Measurements from ENCODE around the gene HSF4. TPM values are rescaled to one million over a fixed set of nuclear protein-coding genes. Genes with fewer than 3 reads are reported as not detected.

The HSF4 gene
- total RNA-seq, 1 experiment from 2014 or later = 13.9 TPM

DNA sequence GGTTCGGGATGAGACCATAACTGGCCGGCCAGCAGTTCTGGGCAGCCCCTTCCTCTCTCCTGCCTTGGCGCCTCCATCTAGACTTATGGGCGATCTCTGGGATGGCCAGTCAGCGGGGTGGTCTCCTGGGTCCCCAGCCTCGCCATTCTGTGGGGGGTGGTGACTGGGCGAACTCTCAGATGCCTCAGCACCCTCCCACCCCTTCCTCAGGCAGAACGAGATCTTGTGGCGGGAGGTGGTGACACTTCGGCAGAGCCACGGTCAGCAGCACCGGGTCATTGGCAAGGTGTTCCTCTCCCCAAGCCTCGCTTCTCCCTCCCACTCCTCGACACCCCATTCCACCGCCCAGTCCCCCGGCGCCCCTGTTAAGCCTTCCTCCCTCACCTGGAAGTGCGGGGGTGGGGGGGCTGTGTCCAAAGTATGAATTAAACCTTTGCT lies 1.6 kb downstream of the HSF4 start:
- intact Hi-C loops (cut with micrococcal nuclease; ENCODE audit: unreplicated experiment) = no loop called here
- H3K4me3 ChIP-seq (ENCODE audit: low read depth, low read length, poor library complexity, severe bottlenecking) = no peak overlapping the region
- TF ChIP-seq, protein P1, sequence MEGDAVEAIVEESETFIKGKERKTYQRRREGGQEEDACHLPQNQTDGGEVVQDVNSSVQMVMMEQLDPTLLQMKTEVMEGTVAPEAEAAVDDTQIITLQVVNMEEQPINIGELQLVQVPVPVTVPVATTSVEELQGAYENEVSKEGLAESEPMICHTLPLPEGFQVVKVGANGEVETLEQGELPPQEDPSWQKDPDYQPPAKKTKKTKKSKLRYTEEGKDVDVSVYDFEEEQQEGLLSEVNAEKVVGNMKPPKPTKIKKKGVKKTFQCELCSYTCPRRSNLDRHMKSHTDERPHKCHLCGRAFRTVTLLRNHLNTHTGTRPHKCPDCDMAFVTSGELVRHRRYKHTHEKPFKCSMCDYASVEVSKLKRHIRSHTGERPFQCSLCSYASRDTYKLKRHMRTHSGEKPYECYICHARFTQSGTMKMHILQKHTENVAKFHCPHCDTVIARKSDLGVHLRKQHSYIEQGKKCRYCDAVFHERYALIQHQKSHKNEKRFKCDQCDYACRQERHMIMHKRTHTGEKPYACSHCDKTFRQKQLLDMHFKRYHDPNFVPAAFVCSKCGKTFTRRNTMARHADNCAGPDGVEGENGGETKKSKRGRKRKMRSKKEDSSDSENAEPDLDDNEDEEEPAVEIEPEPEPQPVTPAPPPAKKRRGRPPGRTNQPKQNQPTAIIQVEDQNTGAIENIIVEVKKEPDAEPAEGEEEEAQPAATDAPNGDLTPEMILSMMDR (conservative IDR thresholded peaks at IDR 0.05; ENCODE audit: low read depth, low read length) = no peak
- TF ChIP-seq EZH2 (IDR thresholded peaks at IDR 0.05; ENCODE audit: borderline replicate concordance, low read depth, low read length, poor library complexity, severe bottlenecking) = no peak
- H3K27me3 ChIP-seq (replicated peaks; ENCODE audit: insufficient read depth, low read depth, low read length, poor library complexity) = no peaks in the 10 kb centered on the region
- H3K36me3 ChIP-seq (ENCODE audit: insufficient read depth, low read length, poor library complexity, severe bottlenecking) = no peaks in the 10 kb centered on the region
- ChIA-PET POLR2A (ENCODE audit: low non-redundant PET) (no interaction called here), CTCF (no interaction called here)
- H3K9me3 ChIP-seq (ENCODE audit: low read depth, low read length, poor library complexity, severe bottlenecking) = no peaks in the 10 kb centered on the region
- peaks cover 13% of the 10 kb centered on the region for H3K4me1 ChIP-seq (ENCODE audit: insufficient read depth, low read length, poor library complexity, severe bottlenecking)
- no peak overlapping the region for H3K27ac ChIP-seq (ENCODE audit: low read depth, low read length, poor library complexity, severe bottlenecking)
- BruUV-seq (replicated peaks) = no TSS peak
- DNase-seq (ENCODE audit: low spot score) = no peak

DNA sequence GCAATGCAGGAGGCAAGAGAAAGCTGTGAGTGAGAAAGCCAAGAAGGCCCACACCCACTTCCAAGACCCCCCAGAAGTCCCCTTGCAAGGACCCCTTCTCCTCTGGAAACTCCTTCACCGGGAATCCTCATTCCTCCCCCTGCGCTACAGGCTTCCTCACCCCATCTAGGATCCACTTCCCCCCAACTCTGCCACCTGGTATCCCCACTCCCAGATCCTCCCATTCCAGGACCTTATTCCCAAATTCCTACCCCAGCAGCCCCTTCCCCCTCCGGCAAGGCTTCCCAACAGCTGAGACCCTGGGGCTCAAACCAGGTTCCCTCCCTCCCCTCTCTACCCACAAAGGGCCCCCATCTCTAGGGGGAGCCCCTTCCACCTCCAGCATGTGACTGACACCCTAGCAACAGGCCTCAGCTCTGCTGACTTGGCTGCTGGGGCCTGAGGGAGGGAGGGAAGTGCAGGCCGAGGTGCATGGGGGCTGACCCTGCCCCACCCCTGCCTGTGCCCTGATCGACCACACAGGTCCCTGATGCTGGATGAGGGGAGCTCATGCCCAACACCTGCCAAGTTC lies 2.1 kb downstream of the HSF4 start:
- DNase-seq (ENCODE audit: low spot score) = no peak
- H3K27me3 ChIP-seq (replicated peaks; ENCODE audit: insufficient read depth, low read depth, low read length, poor library complexity) = no peaks in the 10 kb centered on the region
- no TSS peak for BruUV-seq (replicated peaks)
- ChIA-PET CTCF (no interaction called here), POLR2A (ENCODE audit: low non-redundant PET) (no interaction called here)
- intact Hi-C loops (cut with micrococcal nuclease; ENCODE audit: unreplicated experiment) = no loop called here
- no peaks in the 10 kb centered on the region for H3K9me3 ChIP-seq (ENCODE audit: low read depth, low read length, poor library complexity, severe bottlenecking)
- H3K36me3 ChIP-seq (ENCODE audit: insufficient read depth, low read length, poor library complexity, severe bottlenecking) = no peaks in the 10 kb centered on the region
- peaks cover 14% of the 10 kb centered on the region for H3K4me1 ChIP-seq (ENCODE audit: insufficient read depth, low read length, poor library complexity, severe bottlenecking)
- no peak for TF ChIP-seq EZH2 (IDR thresholded peaks at IDR 0.05; ENCODE audit: borderline replicate concordance, low read depth, low read length, poor library complexity, severe bottlenecking)
- TF ChIP-seq, protein P1 (conservative IDR thresholded peaks at IDR 0.05; ENCODE audit: low read depth, low read length) = no peak
- no peak overlapping the region for H3K4me3 ChIP-seq (ENCODE audit: low read depth, low read length, poor library complexity, severe bottlenecking)
- no peak overlapping the region for H3K27ac ChIP-seq (ENCODE audit: low read depth, low read length, poor library complexity, severe bottlenecking)

DNA sequence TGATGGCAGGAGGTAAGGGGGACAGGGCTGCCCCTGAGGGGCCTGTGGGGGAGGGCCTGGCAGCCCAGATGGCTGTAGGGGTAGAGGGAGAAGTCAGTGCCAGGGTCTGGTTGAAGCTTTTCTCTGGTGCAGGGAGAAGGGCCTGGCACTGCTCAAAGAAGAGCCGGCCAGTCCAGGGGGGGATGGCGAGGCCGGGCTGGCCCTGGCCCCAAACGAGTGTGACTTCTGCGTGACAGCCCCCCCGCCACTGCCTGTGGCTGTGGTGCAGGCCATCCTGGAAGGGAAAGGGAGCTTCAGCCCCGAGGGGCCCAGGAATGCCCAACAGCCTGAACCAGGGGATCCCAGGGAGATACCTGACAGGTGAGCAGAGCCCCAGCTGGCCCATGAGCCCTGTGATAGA lies 3.0 kb downstream of the HSF4 start:
- ChIA-PET CTCF (no interaction called here), POLR2A (ENCODE audit: low non-redundant PET) (no interaction called here)
- no peak overlapping the region for H3K27ac ChIP-seq (ENCODE audit: low read depth, low read length, poor library complexity, severe bottlenecking)
- TF ChIP-seq EZH2 (IDR thresholded peaks at IDR 0.05; ENCODE audit: borderline replicate concordance, low read depth, low read length, poor library complexity, severe bottlenecking) = no peak
- TF ChIP-seq, protein P1 (conservative IDR thresholded peaks at IDR 0.05; ENCODE audit: low read depth, low read length) = no peak
- no peaks in the 10 kb centered on the region for H3K36me3 ChIP-seq (ENCODE audit: insufficient read depth, low read length, poor library complexity, severe bottlenecking)
- intact Hi-C loops (cut with micrococcal nuclease; ENCODE audit: unreplicated experiment) = no loop called here
- BruUV-seq (replicated peaks) = no TSS peak
- no peaks in the 10 kb centered on the region for H3K9me3 ChIP-seq (ENCODE audit: low read depth, low read length, poor library complexity, severe bottlenecking)
- DNase-seq (ENCODE audit: low spot score) = no peak
- H3K4me3 ChIP-seq (ENCODE audit: low read depth, low read length, poor library complexity, severe bottlenecking) = no peak overlapping the region
- peaks cover 14% of the 10 kb centered on the region for H3K4me1 ChIP-seq (ENCODE audit: insufficient read depth, low read length, poor library complexity, severe bottlenecking)
- no peaks in the 10 kb centered on the region for H3K27me3 ChIP-seq (replicated peaks; ENCODE audit: insufficient read depth, low read depth, low read length, poor library complexity)

Data from A673 (cell line).